ENCODE results near the gene KIAA2012.
A peak's percentile ranks its signal among the peaks of the same experiment; 100 is the strongest.

Gene KIAA2012

DNA sequence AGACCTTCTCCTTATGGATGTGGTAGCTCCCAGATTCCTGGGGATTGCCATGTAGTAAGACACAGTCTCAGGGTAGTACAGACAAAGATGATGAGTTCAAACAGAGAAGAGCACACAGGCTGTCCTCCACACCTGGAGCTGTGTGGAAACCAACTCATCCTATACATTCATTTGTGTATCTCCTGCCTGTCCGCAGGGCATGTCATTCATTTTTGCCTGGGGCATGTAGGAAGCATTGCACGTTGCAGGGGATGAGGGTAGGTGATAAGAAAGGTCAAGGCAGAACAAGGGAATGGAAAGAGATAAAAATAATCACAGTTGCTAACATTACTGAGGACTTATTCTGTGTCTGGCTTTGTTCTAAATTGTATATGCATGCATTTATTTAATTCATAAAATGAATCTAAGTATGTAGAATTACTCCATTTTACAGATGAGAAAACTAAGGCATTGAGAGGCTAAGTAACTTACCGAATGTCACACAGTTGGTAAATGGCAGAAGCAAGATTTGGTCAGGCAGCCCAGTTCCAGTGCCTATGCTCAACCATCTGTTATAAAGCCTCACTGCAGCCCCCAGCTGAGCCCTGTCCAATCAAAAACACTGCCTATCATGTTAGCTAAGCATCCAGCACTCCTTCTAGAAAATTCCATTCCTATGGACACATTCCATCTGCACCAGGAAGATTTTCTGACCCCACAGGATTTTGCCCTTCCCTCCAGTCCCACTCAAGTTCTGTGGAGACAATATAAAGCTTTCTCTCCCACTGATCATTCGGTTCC lies 84.3 kb downstream of the KIAA2012 start:
- no peak for DNase-seq

DNA sequence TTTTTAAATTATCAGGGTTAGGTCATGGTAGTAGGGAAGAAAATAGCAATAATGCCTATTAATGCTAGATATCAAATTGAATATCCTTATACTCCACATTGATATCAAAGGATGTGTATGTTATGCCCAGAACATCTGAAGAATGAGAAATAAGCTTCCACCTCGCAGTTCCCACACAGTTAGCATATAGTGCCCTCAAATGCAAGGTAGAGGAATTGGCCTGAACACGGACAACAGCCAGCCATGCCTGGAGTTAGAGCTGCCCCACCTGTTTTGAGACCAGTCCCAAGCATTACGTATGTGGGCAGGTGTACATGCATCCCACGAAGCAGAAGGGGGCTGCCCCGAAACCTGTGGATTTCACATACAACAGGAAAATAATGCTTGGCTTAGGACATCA lies 85.7 kb downstream of the KIAA2012 start:
- no peak for DNase-seq

DNA sequence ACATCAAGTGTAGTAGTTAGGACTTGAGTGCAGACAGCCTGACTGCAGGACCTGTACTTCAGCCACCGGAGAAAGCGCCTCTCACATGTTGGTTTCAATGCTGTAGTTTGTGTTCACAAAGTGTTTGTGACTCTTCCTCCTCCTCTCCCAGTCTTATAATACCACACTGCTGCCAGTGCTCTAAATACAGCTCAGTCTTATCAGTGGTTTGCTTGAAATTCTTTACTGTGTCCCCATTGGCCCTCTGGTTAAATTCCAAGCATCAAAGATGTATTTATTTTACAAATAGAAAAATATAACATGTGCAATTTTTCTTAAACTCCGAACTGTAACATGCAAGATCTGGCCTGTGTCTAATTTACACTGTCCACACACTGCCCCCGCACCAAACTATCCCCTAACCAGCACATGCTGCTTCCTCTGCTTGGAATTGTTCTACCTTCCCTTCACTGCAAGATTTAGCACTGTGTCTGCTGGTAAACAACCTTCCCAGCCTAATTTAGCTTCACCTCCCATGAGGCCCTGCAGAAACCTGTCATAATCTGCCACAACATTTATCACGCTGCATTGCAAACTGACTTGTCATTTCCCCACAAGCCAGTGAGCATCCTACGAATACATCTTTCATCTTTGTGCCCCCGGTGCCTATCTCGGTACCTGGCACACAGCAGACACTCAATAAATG lies 88.2 kb downstream of the KIAA2012 start:
- no peak for DNase-seq

GRCh38 chr2:202164411-202164810 lies 91.4 kb downstream of the KIAA2012 start:
- DNase-seq, result no peak

DNA sequence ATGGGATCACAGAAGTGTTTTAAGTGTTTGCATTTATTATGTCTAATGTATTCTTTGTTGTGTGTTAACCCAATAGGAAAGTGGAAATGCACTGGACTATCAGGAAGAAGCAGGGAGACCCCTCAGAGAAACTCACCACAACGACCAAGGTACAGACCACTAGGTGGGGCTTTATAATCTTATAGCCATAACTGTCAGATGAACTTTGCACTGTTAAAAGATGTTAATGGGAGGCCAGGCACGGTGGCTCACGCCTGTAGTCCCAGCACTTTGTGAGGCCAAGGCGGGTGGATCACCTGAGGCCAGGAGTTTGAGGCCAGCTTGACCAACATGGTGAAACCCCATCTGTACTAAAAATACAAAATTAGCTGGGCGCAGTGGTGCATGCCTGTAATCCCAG lies 92.2 kb downstream of the KIAA2012 start:
- DNase-seq, result no peak

GRCh38 chr2:202165945-202166344 lies 92.9 kb downstream of the KIAA2012 start:
- DNase-seq, result no peak

- DNase-seq, result no peak
Measured at GRCh38 chr2:202169131-202169530, 96.1 kb downstream of the KIAA2012 start.

DNA sequence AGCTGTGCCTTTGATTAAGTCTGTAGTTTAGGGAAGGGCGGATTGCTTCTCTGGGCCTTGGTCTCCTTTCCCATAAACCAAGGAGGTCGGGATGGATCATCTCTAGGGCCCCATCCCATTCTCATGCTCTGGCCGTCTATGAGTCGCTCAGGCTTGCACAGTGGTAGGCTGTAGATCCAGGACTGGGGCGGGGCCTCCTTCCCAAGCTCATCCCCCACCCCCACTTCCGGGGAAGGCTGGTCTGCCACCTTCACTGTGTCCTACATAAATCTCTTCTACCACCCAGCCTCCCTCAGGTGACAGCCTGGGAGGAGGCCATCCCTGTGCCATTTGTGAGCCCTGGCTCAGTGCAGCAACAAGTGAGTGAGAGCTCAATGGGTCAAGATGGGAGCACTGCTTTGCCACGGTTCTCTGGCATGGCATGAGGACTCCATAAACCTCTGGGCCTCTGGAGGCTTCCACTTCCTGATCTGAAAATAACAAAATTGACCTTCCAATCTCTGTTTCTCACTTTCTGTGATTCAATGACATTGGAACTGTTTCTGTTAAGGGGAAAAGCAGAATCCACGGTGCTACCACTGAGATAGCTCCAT lies 96.9 kb downstream of the KIAA2012 start:
- DNase-seq, result no peak

DNA sequence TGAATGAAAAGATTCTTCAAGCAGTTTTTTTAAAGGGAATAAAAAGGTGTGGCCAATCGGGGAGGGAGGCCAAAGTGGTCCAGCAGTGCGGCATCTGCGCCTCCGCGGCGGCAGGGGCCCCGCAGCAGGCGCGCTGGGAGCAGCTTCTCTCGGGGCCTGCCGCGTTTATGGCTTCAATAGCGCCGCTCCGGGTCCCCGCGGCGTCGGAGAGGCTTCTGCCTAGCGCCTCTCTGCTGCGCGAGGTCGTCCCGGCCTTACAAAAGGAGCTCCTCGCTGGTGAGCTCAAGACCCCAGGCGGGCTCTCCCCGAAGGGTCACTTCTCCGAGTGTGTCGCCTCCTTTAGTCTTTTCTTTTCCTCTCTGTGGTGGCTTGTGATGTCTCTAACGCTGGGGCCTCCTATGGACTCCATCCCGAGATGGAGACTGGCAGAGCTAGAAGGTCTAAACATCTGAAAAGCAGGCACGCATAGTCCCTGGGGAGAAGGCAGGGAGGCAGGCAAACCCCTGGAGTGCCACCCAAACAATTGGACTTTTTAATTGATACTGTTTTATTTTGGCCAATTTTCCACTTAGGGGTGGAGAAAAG lies 98.3 kb downstream of the KIAA2012 start:
- no peak for DNase-seq

DNA sequence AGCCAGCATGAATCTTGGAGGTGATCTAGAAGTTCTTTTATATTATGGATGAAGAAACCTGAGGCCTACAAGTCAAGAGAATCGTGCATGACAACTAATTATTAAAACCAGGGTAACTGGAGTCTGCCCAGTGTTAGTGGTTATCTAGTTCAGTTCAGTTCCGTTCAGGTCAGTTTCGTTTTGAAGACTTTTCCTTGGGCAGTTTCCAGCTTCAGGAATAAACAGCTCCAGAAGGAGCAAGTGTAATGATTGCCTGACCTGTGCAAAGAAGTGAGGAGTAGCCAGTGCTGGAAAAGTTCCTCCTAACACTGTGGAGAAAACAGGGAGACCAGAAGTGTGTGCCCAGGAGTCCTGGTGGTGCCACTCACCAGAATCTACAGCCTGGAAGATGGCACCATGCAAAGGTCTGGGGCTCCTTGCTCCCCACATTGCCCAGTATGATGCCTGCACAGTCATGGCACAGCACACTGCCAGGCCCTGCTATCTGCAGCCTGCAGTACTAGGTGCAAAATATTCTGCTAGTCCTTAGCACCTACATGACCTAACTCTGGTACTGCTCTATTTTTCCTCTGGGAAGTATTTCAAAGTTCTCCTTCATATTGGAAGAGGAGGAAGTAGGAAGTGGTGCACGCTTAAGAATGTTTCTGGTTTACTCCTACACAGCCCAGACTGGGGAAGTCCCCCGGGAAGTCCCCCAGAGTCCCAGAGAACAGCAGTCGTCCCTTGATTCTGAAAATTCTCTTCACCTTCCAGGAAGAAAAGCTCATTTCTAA lies 99.6 kb downstream of the KIAA2012 start:
- no peak for DNase-seq

GRCh38 chr2:202178346-202178958 lies 105.4 kb downstream of the KIAA2012 start:
- DNase-seq, result peak; percentile 15

- DNase-seq, result no peak
Measured at GRCh38 chr2:202184557-202184956, 111.5 kb downstream of the KIAA2012 start.

GRCh38 chr2:202185156-202185555 lies 112.1 kb downstream of the KIAA2012 start:
- peak; percentile 87 for DNase-seq

DNA sequence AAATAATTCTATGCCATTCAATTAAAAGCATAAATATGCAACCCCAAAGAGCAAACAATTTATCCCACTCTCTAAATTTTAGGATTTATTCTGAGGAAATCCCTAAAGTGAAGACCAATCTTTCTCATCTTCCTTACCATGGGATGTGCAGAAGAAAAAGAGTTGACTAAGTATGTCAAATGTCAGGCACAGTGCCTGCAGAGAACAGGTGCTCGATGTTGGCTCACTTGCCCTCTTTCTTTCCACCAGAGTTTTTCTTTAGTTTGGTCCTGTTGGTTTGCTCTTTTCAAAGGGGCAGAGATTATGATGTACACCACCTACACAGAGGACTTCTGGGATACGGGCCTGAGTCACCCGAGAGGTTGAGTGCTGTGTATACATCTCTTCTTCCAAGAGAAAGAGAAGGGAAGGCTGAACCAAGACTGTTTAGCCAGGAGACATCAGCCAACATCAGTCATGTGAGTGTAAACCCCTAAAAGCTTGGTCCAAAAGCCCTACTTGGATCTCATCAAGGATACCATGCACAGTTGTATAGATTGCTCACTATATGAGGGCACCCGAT lies 113.7 kb downstream of the KIAA2012 start:
- no peak for DNase-seq

- DNase-seq, result no peak
Measured at GRCh38 chr2:202187570-202187969, 114.5 kb downstream of the KIAA2012 start.

- DNase-seq, result no peak
Measured at GRCh38 chr2:202193305-202193704, 120.2 kb downstream of the KIAA2012 start.

- no peak for DNase-seq
Measured at GRCh38 chr2:202193881-202194353, 120.9 kb downstream of the KIAA2012 start.

DNA sequence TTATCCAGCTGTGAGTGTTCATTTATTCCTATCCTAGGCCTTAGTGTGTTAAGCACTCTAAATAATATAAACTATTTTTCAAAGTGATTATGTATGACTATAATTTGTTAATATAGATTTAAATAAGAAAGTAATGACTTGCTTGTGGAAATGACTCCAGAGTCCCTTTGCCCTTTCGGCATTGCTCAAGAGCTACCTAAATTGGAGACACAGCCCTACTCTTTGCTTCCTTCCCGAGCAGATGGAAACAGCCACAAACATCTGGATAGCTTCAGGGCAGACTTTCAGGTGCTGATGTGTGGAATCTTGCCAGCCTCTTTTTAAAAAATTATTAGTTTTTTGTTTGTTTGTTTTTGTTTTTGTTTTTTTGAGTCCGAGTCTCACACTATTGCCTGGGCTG lies 121.4 kb downstream of the KIAA2012 start:
- no peak for DNase-seq

GRCh38 chr2:202196727-202197126 lies 123.7 kb downstream of the KIAA2012 start:
- no peak for DNase-seq

DNA sequence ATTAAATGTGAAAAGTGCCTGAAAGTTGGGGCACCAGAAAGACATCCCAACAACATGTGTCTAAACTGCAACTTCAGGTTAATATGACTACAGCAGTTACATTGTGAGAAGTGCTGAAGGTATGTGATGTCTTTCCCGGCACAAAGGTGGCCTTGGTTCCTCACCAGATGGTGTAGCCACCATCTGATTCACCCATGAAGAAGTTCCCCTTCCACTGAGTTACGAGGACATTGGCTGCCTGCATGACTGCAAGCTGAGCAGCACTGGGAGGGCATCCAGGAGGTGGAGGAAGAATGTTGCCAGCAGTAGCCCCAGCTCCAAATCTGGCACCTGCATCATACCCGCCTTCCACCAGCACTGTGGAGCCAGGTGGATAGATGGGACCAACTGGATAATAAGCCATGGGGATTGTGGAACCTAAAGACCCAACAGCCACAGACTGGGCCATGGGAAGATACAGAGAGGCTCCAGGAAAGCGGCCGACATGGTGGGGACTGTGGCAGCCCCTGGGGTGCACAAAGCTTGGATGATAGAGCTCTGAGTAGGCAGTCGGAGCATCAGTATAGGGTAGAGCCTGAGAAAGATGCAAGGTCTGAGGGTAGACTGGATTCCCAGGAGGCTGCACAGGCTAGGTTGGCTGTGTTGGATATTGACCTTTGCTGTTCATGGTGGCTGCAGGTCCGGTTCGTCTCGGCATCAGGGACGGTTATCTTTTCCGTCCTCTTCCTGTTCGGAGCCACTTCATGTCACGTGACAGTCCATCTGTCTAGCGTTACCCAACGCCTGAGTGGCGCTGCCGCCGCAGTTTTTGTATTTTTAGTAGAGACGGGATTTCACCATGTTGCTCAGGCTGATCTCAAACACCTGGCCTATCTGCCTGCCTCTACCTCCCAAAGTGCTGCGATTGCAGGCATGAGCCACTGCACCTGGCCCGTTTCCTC lies 128.4 kb downstream of the KIAA2012 start:
- DNase-seq, result no peak

DNA sequence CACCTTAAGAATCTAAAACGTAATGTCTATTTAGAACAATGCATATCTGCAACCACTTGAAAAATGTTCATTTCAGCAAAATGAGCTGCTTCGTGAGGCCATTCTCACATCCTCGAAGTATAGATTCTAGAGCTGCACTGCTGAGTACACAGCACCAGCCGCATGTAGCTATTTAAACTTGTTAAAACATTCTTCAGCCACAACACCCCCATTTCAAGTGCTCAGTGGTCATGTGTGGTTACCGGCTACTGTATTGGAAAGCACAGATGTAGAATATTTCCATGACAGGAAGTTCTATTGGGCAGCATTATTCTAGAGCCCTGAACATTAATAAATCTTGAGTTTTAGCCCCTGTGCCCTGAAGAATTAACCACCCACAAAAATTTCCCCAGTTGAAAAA lies 130.3 kb downstream of the KIAA2012 start:
- no peak for DNase-seq

Data from NCI-H524 treated with DMSO at 0.1 percent for 48 hours (cell line).